ENCODE measurements around the gene TANC1.

DNA sequence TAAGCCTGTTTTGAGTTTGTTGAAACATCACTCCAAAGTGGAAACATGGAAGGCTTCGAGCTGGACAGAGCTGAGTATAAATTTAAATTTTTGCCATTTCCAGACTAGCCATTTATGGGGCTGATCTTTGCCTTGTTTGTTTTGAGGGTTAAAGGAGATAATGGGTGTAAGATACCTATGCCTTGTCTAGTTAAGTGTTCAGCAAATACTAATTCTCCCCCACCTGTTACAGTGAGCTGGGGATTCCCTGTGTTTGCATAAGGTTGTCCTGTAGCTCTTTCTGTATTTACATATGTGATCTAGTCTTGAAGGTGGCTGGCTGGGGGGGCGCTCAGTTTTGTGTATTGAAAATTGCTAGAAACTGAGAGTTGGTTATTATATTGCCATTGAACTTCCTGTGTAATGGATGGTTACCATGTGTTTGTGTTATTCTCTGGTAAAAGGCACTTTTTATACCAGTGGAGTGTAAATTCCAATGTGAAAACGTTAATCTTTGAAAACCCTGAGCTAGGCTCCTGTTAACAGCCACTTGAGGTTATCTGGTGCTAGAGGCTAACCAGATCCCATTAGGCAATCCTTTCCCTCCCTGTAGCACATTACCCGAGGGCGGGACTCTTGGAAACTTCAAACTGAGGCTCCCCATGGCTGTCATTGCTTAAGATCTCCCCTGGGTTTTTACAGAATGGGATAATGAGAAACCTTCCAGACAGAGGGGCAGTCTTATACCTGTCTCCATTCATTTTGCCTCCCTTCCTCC is 26.7 kb downstream of the TANC1 start:
- TF ChIP-seq, protein P1, sequence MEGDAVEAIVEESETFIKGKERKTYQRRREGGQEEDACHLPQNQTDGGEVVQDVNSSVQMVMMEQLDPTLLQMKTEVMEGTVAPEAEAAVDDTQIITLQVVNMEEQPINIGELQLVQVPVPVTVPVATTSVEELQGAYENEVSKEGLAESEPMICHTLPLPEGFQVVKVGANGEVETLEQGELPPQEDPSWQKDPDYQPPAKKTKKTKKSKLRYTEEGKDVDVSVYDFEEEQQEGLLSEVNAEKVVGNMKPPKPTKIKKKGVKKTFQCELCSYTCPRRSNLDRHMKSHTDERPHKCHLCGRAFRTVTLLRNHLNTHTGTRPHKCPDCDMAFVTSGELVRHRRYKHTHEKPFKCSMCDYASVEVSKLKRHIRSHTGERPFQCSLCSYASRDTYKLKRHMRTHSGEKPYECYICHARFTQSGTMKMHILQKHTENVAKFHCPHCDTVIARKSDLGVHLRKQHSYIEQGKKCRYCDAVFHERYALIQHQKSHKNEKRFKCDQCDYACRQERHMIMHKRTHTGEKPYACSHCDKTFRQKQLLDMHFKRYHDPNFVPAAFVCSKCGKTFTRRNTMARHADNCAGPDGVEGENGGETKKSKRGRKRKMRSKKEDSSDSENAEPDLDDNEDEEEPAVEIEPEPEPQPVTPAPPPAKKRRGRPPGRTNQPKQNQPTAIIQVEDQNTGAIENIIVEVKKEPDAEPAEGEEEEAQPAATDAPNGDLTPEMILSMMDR (IDR thresholded peaks at IDR 0.05), result no peak
- TF ChIP-seq POLR2A (IDR thresholded peaks at IDR 0.05), result no peak

All from right lobe of liver (tissue), 4 donors.